ENCODE measurements around the gene ACVR2A. TPM values are rescaled to one million over a fixed set of nuclear protein-coding genes. Genes with fewer than 3 reads are reported as not detected.

Gene ACVR2A
- total and polyA plus RNA-seq, 2 experiments from 2014 or later = 24.0 to 33.1 TPM

- H3K4me1 ChIP-seq (ENCODE audit: insufficient read depth) = no peaks in the 10 kb centered on the region
- no peaks in the 10 kb centered on the region for H3K9me3 ChIP-seq (ENCODE audit: low read depth)
- in situ Hi-C loops (cut with MboI) = no loop called here
- no peak overlapping the region for H3K4me2 ChIP-seq (ENCODE audit: unreplicated experiment)
- no peaks in the 10 kb centered on the region for H3K36me3 ChIP-seq (ENCODE audit: low read depth)
- H4K20me1 ChIP-seq (ENCODE audit: insufficient read depth) = no peaks in the 10 kb centered on the region
- no peaks in the 10 kb centered on the region for H3K79me2 ChIP-seq (ENCODE audit: insufficient read depth)
- no peaks in the 10 kb centered on the region for H3K27me3 ChIP-seq (replicated peaks; ENCODE audit: insufficient read depth)
- no peaks in the 10 kb centered on the region for H3K9me2 ChIP-seq (ENCODE audit: insufficient read depth)
- no peak for TF ChIP-seq EZH2phosphoT487 (IDR thresholded peaks at IDR 0.05; ENCODE audit: insufficient read depth, low read depth)
- no peak for TF ChIP-seq EZH2 (IDR thresholded peaks at IDR 0.05; ENCODE audit: insufficient read depth, poor library complexity, severe bottlenecking)
- H3K9ac ChIP-seq = no peak overlapping the region
- H2AFZ ChIP-seq = no peak overlapping the region
- H3F3A ChIP-seq (ENCODE audit: insufficient read depth) = no peaks in the 10 kb centered on the region
- no peak overlapping the region for H3K27ac ChIP-seq
- no peak overlapping the region for H3K4me3 ChIP-seq
- no peak for DNase-seq
Observed at GRCh38 chr2:147810883-147811765, 33.7 kb upstream of the ACVR2A start.

GRCh38 chr2:147818741-147819140 is 26.1 kb upstream of the ACVR2A start:
- in situ Hi-C loops (cut with MboI) = no loop called here
- Histone ChIP-seq H4K20me1 (ENCODE audit: insufficient read depth) (no peaks in the 10 kb centered on the region), H3K4me3 (no peak overlapping the region), H3K9ac (no peak overlapping the region), H3K4me2 (ENCODE audit: unreplicated experiment) (no peak overlapping the region), H3K27ac (no peak overlapping the region), H3K9me2 (ENCODE audit: insufficient read depth) (no peaks in the 10 kb centered on the region), H3F3A (ENCODE audit: insufficient read depth) (no peaks in the 10 kb centered on the region), H3K4me1 (ENCODE audit: insufficient read depth) (no peaks in the 10 kb centered on the region), H3K27me3 (replicated peaks; ENCODE audit: insufficient read depth) (peaks cover 9% of the 10 kb centered on the region), H2AFZ (no peak overlapping the region), H3K9me3 (ENCODE audit: low read depth) (no peaks in the 10 kb centered on the region), H3K36me3 (ENCODE audit: low read depth) (no peaks in the 10 kb centered on the region), H3K79me2 (ENCODE audit: insufficient read depth) (no peaks in the 10 kb centered on the region)
- peak; percentile 23 for DNase-seq
- TF ChIP-seq EZH2phosphoT487 (IDR thresholded peaks at IDR 0.05; ENCODE audit: insufficient read depth, low read depth) (no peak), EZH2 (IDR thresholded peaks at IDR 0.05; ENCODE audit: insufficient read depth, poor library complexity, severe bottlenecking) (no peak)
- 32 to 41% methylated on average over 1 of the region's 1 CpG for WGBS, 2 experiments (ENCODE audit: low coverage in 1 of 2, low lambda C conversion rate in 2 of 2, missing lambda C conversion rate in 2 of 2)

DNA sequence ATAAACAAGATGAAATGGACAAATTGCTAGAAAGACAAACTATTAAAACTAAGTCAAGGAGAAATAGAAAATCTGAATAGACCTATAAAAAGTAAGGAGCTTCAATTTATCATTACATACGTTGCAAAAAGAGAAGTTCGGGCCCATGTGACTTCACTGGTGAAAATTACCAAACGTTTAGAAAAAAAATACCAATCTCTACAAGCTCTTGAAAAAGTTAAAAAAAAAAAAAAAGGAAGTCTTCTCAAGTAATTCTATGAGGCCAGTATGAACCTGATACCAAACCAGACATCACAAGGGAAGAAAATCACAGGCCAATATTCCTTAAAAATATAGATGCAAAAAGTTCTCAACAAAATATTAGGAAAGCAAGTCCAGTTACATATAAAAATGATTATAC is 20.2 kb upstream of the ACVR2A start:
- no peak for DNase-seq
- 45% methylated on average over 3 of the region's 3 CpGs for WGBS, 2 experiments (ENCODE audit: low coverage in 1 of 2, low lambda C conversion rate in 2 of 2, missing lambda C conversion rate in 2 of 2)
- Histone ChIP-seq H3K9ac (no peak overlapping the region), H3K9me3 (ENCODE audit: low read depth) (no peaks in the 10 kb centered on the region), H3K4me2 (ENCODE audit: unreplicated experiment) (no peak overlapping the region), H3F3A (ENCODE audit: insufficient read depth) (no peaks in the 10 kb centered on the region), H3K9me2 (ENCODE audit: insufficient read depth) (no peaks in the 10 kb centered on the region; the same call in 1 of the 2 replicates), H3K4me1 (ENCODE audit: insufficient read depth) (no peaks in the 10 kb centered on the region), H2AFZ (no peak overlapping the region), H4K20me1 (ENCODE audit: insufficient read depth) (no peaks in the 10 kb centered on the region), H3K36me3 (ENCODE audit: low read depth) (no peaks in the 10 kb centered on the region), H3K79me2 (ENCODE audit: insufficient read depth) (no peaks in the 10 kb centered on the region), H3K27ac (no peak overlapping the region), H3K27me3 (replicated peaks; ENCODE audit: insufficient read depth) (0 out of 2 replicates have a peak, but pooled peaks cover 1% of the 10 kb centered on the region), H3K4me3 (no peak overlapping the region)
- in situ Hi-C loops (cut with MboI) = no loop called here
- TF ChIP-seq EZH2phosphoT487 (IDR thresholded peaks at IDR 0.05; ENCODE audit: insufficient read depth, low read depth) (no peak), EZH2 (IDR thresholded peaks at IDR 0.05; ENCODE audit: insufficient read depth, poor library complexity, severe bottlenecking) (no peak)

DNA sequence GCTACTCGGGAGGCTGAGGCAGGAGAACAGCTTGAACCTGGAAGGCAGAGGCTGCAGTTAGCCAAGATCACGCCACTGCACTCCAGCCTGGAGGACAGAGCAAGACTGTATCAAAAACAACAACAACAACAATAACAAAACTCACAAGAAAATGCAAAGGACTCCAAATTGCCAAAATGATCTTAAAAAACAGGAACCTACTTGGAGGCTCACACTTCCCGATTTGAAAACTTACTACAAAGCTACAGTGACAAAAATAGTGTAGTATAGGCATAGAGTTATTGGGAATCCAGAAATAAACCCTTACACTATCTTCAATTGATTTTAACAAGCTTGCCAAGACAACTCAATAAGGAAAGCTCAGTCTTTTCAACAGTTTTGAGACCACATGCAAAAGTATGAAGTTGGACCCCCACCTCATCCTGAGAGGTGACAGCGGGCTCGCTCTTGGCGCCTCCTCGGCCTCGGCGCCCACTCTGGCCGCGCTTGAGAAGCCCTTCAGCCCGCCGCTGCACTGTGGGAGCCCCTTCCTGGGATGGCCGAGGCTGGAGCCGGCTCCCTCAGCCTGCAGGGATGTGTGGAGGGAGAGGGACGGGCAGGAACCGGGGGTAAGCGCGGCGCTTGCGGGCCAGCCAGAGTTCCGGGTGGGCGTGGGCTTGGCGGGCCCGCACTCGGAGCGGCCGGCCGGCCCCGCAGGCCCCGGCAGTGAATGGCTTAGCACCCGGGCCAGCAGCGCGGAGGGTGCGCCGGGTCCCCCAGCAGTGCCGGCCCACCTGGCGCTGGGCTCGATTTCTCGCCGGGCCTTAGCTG is 18.3 kb upstream of the ACVR2A start:
- no peak overlapping the region for H3K27ac ChIP-seq
- no peaks in the 10 kb centered on the region; the same call in 1 of the 2 replicates for H3K9me2 ChIP-seq (ENCODE audit: insufficient read depth)
- no peaks in the 10 kb centered on the region for H3K4me1 ChIP-seq (ENCODE audit: insufficient read depth)
- in situ Hi-C loops (cut with MboI) = no loop called here
- no peak overlapping the region for H3K9ac ChIP-seq
- DNase-seq = no peak
- no peaks in the 10 kb centered on the region for H3F3A ChIP-seq (ENCODE audit: insufficient read depth)
- no peaks in the 10 kb centered on the region for H3K79me2 ChIP-seq (ENCODE audit: insufficient read depth)
- no peaks in the 10 kb centered on the region for H3K27me3 ChIP-seq (replicated peaks; ENCODE audit: insufficient read depth)
- TF ChIP-seq EZH2 (IDR thresholded peaks at IDR 0.05; ENCODE audit: insufficient read depth, poor library complexity, severe bottlenecking) (no peak), EZH2phosphoT487 (IDR thresholded peaks at IDR 0.05; ENCODE audit: insufficient read depth, low read depth) (no peak)
- no peaks in the 10 kb centered on the region for H3K36me3 ChIP-seq (ENCODE audit: low read depth)
- H4K20me1 ChIP-seq (ENCODE audit: insufficient read depth) = no peaks in the 10 kb centered on the region
- no peak overlapping the region for H2AFZ ChIP-seq
- H3K4me2 ChIP-seq (ENCODE audit: unreplicated experiment) = no peak overlapping the region
- H3K4me3 ChIP-seq = no peak overlapping the region
- 81 to 87% methylated on average over 17 to 35 of the region's 41 CpGs for WGBS, 2 experiments (ENCODE audit: low coverage in 1 of 2, low lambda C conversion rate in 2 of 2, missing lambda C conversion rate in 2 of 2)
- H3K9me3 ChIP-seq (ENCODE audit: low read depth) = no peaks in the 10 kb centered on the region
